Neutrophil (primary cell): ENCODE results near the gene RNU6-1.

Experiments used
- H3K27ac ChIP-seq: fragments of 200-600 bp; sonication (generic); 2 replicates; pipeline ENCODE4 v1.5.1; 2016; ENCODE audit warnings: mild to moderate bottlenecking, moderate library complexity
- H3K27me3 ChIP-seq: fragments of 200-600 bp; sonication (generic); 2 replicates; pipeline ENCODE4 v1.6.0; 2016; ENCODE audit warnings: mild to moderate bottlenecking
- H3K36me3 ChIP-seq: fragments of 200-600 bp; sonication (generic); 2 replicates; pipeline ENCODE4 v1.5.1; 2017
- H3K4me1 ChIP-seq, 2 experiments: fragments of 200-600 bp in 1 of 2; sonication (generic) in 1 of 2; 1 replicate in 1 of 2; 2 replicates in 1 of 2; pipeline versions ENCODE4 v1.5.1 to v1.6.1; 2013 to 2016; ENCODE audit warnings: low read depth in 1 of 2, low read length in 1 of 2, mild to moderate bottlenecking in 1 of 2, moderate library complexity in 1 of 2; ENCODE audit not compliant: control insufficient read depth in 1 of 2, insufficient read depth in 1 of 2
- H3K4me3 ChIP-seq, 2 experiments: fragments of 200-600 bp in 1 of 2; sonication (generic) in 1 of 2; 1 replicate in 1 of 2; 2 replicates in 1 of 2; pipeline ENCODE4 v1.5.1; 2013 to 2016; ENCODE audit warnings: low read depth in 1 of 2, low read length in 1 of 2, mild to moderate bottlenecking in 1 of 2, moderate library complexity in 1 of 2
- H3K9me3 ChIP-seq: fragments of 200-600 bp; sonication (generic); 2 replicates; pipeline ENCODE4 v1.5.1; 2016
- TF ChIP-seq, protein P1 (sequence below): fragments of 200-600 bp; sonication (generic); IDR thresholded peaks from 2 replicates; pipeline ENCODE4 v1.5.1; 2016; ENCODE audit warnings: antibody characterized with exemption

The RNU6-1 gene

DNA sequence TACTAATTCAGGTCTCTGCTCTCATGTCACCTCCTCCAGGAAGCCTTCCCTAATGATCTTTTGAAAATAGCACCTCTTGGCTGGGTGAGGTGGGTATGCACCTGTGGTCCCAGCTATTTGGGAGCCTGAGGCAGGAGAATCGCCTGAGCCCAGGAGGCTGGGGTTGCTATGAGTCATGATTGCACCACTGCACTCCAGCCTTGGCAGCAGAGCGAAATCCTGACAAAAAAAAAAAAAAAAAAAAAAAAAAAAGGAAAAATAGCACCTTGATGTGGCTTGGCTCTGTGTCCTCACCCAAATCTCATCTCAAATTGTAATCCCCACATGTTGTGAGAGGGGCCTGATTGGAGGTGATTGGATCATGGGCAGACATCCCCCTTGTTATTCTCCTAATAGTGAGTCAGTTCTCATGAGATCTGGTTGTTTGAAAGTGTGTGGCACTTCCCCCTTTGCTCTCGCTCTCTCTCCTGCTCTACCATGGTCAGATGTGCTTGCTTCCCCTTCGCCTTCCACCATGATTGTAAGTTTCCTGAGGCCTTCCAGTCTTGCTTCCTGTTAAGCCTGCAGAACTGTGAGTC, 11.2 kb upstream of the RNU6-1 start:
- Histone ChIP-seq H3K4me3 (peak overlapping the region in 1 of 2 experiments; percentile 38), H3K4me1 (peaks cover 40 to 43% of the 10 kb centered on the region in 2 experiments), H3K9me3 (no peaks in the 10 kb centered on the region), H3K27ac (peak overlapping the region; percentile 80), H3K36me3 (no peaks in the 10 kb centered on the region), H3K27me3 (no peaks in the 10 kb centered on the region)
- TF ChIP-seq, protein P1, sequence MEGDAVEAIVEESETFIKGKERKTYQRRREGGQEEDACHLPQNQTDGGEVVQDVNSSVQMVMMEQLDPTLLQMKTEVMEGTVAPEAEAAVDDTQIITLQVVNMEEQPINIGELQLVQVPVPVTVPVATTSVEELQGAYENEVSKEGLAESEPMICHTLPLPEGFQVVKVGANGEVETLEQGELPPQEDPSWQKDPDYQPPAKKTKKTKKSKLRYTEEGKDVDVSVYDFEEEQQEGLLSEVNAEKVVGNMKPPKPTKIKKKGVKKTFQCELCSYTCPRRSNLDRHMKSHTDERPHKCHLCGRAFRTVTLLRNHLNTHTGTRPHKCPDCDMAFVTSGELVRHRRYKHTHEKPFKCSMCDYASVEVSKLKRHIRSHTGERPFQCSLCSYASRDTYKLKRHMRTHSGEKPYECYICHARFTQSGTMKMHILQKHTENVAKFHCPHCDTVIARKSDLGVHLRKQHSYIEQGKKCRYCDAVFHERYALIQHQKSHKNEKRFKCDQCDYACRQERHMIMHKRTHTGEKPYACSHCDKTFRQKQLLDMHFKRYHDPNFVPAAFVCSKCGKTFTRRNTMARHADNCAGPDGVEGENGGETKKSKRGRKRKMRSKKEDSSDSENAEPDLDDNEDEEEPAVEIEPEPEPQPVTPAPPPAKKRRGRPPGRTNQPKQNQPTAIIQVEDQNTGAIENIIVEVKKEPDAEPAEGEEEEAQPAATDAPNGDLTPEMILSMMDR = no peak

DNA sequence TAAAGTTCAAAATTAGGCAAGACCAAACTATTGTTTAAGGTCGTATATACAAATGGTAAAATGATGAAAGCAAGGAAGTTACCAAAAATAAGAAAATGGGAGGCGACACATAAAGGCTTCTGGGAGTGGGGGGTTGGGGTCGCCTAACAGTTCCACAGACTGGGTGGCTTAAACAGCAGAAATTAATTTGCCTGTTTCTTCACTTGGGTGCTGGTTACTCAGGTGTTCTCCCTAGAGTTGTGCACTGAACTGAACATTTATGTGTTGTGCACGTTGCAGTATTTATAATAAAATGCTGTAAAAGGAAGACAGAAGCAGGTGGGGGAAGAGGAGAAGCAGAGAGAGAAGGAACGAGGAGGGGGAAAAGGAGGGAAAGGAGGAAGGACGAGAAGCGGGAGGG, 10.5 kb upstream of the RNU6-1 start:
- Histone ChIP-seq H3K4me1 (peaks cover 40 to 43% of the 10 kb centered on the region in 2 experiments), H3K9me3 (no peaks in the 10 kb centered on the region), H3K36me3 (no peaks in the 10 kb centered on the region), H3K27ac (peak overlapping the region; percentile 80), H3K27me3 (no peaks in the 10 kb centered on the region), H3K4me3 (no peak overlapping the region)
- TF ChIP-seq, protein P1 = no peak

DNA sequence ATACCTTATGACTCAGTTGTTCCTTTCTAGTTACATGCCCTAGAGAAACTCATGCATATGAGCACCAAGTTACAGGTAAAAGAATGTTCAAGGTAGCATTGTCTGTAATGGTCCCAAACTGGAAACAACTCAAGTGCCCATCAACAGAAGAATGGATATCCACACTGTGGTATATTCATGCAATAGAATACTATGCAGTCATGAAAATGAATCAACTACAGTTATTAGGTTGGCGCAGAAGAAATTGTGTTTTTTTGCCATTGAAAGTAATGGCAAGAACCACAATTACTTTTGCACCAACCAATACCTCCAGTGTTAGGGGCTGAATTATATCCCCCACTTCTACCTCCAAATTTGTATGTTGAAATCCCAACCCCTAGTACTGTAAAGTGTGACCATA, 9.7 kb upstream of the RNU6-1 start:
- no peak overlapping the region for H3K27ac ChIP-seq
- no peak overlapping the region for H3K4me3 ChIP-seq
- H3K9me3 ChIP-seq = no peaks in the 10 kb centered on the region
- peaks cover 38 to 43% of the 10 kb centered on the region in 2 experiments for H3K4me1 ChIP-seq
- no peaks in the 10 kb centered on the region for H3K27me3 ChIP-seq
- no peaks in the 10 kb centered on the region for H3K36me3 ChIP-seq
- TF ChIP-seq, protein P1 = no peak

DNA sequence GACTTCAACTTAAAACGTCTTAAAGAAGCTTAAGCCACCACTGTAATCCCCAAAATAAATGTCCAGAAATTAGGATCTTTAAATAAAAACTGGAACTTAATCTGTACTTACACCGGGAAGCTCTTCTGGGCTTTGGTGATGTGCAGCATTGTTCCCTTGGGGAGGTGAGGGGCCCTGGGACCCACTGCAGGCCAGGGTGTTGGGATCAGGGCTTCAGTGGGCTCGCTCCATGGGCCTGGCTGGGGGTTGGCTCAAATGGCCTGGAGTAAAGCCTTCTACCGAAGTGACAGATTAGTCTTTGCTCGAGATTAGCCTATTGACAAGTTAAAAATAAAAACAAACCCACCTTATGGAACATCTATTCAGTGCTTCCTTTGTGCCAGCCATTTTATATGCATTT, 6.1 kb upstream of the RNU6-1 start:
- no peaks in the 10 kb centered on the region for H3K27me3 ChIP-seq
- no peak overlapping the region for H3K4me3 ChIP-seq
- no peak overlapping the region for H3K27ac ChIP-seq
- H3K36me3 ChIP-seq = no peaks in the 10 kb centered on the region
- TF ChIP-seq, protein P1 = no peak
- peaks cover 40 to 43% of the 10 kb centered on the region in 2 experiments for H3K4me1 ChIP-seq
- H3K9me3 ChIP-seq = no peaks in the 10 kb centered on the region

DNA sequence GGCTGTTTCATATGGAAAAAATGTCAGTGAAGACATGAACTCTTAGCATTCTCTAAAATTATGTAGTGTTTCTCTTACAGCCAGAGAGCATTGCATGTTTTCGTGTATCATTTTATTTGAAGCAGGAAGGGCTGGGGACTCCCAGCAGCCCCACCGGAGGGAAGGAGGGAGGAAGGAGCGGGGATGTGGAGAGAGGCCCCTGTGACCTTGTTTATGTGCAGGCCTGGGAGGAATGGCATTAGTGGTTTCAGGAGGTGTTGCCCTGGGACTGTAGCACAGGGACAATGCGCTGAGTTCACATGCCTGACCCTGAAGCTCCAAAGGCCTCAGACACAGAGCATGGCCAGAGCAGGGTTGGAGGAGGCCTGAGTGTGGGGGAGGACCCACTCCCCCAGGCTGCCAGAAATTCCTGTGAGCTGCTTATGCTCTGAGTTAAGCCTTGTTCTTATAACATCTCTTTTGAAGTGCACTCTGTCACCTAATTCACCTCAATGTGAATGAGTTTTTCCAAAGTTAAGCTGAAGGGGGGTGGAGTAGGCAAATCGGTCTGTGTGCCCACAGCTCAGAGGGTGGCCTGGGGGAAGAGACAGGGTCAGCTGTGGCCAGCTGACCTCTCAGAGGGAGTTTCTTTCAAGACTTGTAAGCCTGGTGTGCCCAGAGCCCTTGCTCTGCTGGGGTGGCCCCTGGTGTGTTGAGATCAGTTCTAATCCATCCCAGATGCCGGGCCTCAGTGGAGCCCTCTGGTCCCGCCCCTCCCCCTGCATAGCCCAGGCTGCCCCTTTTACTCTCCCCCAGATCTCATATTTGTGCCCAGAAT, 3.9 kb upstream of the RNU6-1 start:
- Histone ChIP-seq H3K4me3 (no peak overlapping the region), H3K27me3 (no peaks in the 10 kb centered on the region), H3K9me3 (no peaks in the 10 kb centered on the region), H3K27ac (no peak overlapping the region), H3K4me1 (peaks cover 34 to 43% of the 10 kb centered on the region in 2 experiments), H3K36me3 (no peaks in the 10 kb centered on the region)
- TF ChIP-seq, protein P1 = no peak
